H1 (cell line): ENCODE measurements around the gene CLIC1.

Experiments
- BRCA1 ChIP-seq: IDR thresholded peaks from 2 replicates; pipeline ENCODE4 v1.6.1; 2012; ENCODE audit warnings: low read depth, low read length, improper control_type of control experiment
- JUN ChIP-seq: IDR thresholded peaks from 2 replicates; pipeline ENCODE4 v1.6.1; 2011; ENCODE audit warnings: low read depth, mild to moderate bottlenecking, improper control_type of control experiment, low read length
- POLR2A ChIP-seq, 2 experiments: IDR thresholded peaks; 1 replicate in 1 of 2; 2 replicates in 1 of 2; pipeline ENCODE4 v1.6.1; 2011; ENCODE audit warnings: low read depth in 2 of 2, low read length in 2 of 2, mild to moderate bottlenecking in 2 of 2; ENCODE audit errors: control extremely low read depth in 1 of 2
- POLR2AphosphoS5 ChIP-seq: IDR thresholded peaks from 2 replicates; pipeline ENCODE4 v1.6.1; 2011; ENCODE audit warnings: low read depth, low read length
- RFX5 ChIP-seq: IDR thresholded peaks from 2 replicates; pipeline ENCODE4 v1.6.1; 2011; ENCODE audit warnings: low read depth, low read length, improper control_type of control experiment, borderline replicate concordance
- RNF2 ChIP-seq: fragments of 200-900, 300-1000 bp; sonication (generic); IDR thresholded peaks from 2 replicates; pipeline ENCODE4 v1.7.1; 2016; ENCODE audit warnings: borderline replicate concordance, low read depth, mild to moderate bottlenecking, antibody characterized with exemption, low read length; ENCODE audit not compliant: poor library complexity, severe bottlenecking; ENCODE audit errors: missing control alignments
- TAF1 ChIP-seq: IDR thresholded peaks from 2 replicates; pipeline ENCODE4 v1.6.1; 2011; ENCODE audit warnings: mild to moderate bottlenecking, low read depth, low read length
- TF ChIP-seq, protein P1 (sequence below), 3 experiments: IDR thresholded peaks; 1 replicate in 2 of 3; 2 replicates in 1 of 3; pipeline versions ENCODE4 v1.5.1 to v1.6.1; 2011; ENCODE audit warnings: low read length in 3 of 3, mild to moderate bottlenecking in 3 of 3, inconsistent platforms in 2 of 3, low read depth in 1 of 3, moderate library complexity in 1 of 3; ENCODE audit not compliant: insufficient read depth in 1 of 3; ENCODE audit errors: control extremely low read depth in 1 of 3
- TF ChIP-seq, protein P2 (sequence below): IDR thresholded peaks from 2 replicates; pipeline ENCODE4 v1.6.1; 2012; ENCODE audit warnings: inconsistent platforms

DNA sequence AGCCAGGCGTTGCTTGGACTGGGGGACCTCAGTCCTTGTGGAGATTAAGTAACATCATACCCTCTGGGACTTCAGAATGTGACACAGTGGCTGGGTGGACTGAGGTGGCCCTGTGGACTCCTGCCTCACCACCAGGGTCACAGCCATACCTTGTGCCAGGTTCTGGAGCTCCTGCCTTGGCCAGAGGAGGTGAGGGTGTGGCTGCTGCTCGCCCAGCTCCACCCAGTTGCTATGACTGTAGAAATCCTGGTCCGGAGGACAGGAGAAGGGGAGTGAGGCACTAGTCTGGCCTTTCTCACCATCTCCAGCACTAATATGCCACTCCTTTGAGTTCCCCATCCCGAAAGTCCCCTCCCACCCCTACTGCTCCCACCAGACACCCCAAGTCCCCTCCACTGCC, 38.9 kb upstream of the CLIC1 start:
- TF ChIP-seq JUN (no peak), POLR2AphosphoS5 (no peak), BRCA1 (no peak), RFX5 (no peak), RNF2 (no peak), POLR2A (IDR thresholded peaks at IDR 0.05; ENCODE audit: control extremely low read depth in 1 of 2, low read depth in 2 of 2, low read length in 2 of 2) (no peak), TAF1 (no peak)
- TF ChIP-seq, protein P1, sequence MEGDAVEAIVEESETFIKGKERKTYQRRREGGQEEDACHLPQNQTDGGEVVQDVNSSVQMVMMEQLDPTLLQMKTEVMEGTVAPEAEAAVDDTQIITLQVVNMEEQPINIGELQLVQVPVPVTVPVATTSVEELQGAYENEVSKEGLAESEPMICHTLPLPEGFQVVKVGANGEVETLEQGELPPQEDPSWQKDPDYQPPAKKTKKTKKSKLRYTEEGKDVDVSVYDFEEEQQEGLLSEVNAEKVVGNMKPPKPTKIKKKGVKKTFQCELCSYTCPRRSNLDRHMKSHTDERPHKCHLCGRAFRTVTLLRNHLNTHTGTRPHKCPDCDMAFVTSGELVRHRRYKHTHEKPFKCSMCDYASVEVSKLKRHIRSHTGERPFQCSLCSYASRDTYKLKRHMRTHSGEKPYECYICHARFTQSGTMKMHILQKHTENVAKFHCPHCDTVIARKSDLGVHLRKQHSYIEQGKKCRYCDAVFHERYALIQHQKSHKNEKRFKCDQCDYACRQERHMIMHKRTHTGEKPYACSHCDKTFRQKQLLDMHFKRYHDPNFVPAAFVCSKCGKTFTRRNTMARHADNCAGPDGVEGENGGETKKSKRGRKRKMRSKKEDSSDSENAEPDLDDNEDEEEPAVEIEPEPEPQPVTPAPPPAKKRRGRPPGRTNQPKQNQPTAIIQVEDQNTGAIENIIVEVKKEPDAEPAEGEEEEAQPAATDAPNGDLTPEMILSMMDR (IDR thresholded peaks at IDR 0.05; ENCODE audit: control extremely low read depth in 1 of 3, insufficient read depth in 1 of 3, low read depth in 1 of 3, low read length in 3 of 3) = no peak
- TF ChIP-seq, protein P2, sequence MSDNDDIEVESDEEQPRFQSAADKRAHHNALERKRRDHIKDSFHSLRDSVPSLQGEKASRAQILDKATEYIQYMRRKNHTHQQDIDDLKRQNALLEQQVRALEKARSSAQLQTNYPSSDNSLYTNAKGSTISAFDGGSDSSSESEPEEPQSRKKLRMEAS = no peak
